ENCODE data around the gene CDC45.
"Not testable (repeated sequence)": the region's sequence is repeated elsewhere in the genome, so short reads cannot be mapped to it uniquely, and the experiment has no call there.

CDC45 gene

GRCh38 chr22:19527861-19528417, 48.2 kb downstream of the CDC45 start:
- no peak for DNase-seq (ENCODE audit: low read depth, low spot score)

DNA sequence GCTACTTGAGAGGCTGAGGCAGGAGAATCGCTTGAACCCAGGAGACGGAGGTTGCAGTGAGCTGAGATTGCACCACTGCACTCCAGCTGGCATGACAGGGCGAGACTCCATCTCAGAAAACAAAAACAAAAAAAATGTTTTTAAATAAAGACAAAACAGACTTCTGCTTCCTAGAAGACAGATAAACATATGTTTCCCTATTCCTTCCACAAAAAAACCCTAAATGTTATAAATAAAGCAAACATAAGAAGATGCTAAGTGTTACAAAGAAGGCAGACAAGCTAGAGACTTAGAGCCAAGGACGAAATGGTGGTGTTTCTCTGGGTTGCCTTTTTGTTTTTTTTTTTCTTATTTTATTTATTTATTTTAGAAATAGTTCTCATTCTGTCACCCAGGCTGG, 50.1 kb downstream of the CDC45 start:
- DNase-seq (ENCODE audit: low read depth, low spot score): no peak

- no peak for DNase-seq (ENCODE audit: low read depth, low spot score)
These were observed 51.0 kb downstream of the CDC45 start for GRCh38 chr22:19530751-19531150.

DNA sequence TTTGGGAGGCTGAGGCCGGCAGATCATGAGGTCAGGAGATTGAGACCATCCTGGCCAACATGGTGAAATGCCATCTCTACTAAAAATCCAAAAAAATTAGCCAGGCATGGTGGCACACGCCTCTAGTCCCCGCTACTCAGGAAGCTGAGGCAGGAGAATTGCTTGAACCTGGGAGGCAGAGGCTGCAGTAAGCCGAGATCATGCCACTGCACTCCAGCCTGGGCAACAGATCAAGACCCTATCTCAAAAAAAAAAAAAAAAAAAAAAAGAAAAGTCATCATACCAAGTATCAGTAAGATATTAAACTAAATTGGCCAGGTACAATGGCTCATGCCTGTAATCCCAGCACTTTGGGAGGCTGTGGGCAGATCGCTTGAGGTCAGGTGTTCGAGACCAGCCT, 51.6 kb downstream of the CDC45 start:
- not testable (repeated sequence) for DNase-seq (ENCODE audit: low read depth, low spot score)

- no peak for DNase-seq (ENCODE audit: low read depth, low spot score)
These were observed 53.4 kb downstream of the CDC45 start for GRCh38 chr22:19533049-19533626.

- no peak for DNase-seq (ENCODE audit: low read depth, low spot score)
These were observed 54.1 kb downstream of the CDC45 start for GRCh38 chr22:19533857-19534256.

- DNase-seq (ENCODE audit: low read depth, low spot score): no peak
These were observed 55.3 kb downstream of the CDC45 start for GRCh38 chr22:19535001-19535400.

DNA sequence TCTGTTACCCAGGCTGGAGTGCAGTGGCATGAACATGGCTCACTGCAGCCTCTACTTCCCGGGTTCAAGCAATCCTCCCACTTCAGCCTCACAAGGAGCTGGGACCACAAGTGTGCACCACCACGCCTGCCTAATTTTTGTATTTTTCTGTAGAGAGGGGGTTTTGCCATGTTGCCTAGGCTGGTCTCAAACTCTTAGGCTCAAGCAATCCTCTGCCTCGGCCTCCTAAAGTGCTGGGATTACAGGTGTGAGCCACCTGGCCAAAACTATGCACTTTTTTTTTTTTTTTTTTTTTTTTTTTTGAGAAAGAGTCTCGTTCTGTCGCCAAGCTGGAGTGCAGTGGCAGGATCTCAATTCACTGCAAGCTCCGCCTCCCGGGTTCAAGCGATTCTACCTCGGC, 56.8 kb downstream of the CDC45 start:
- no peak for DNase-seq (ENCODE audit: low read depth, low spot score)

- no peak for DNase-seq (ENCODE audit: low read depth, low spot score)
These were observed 58.3 kb downstream of the CDC45 start for GRCh38 chr22:19537941-19538488.

- no peak for DNase-seq (ENCODE audit: low read depth, low spot score)
These were observed 60.7 kb downstream of the CDC45 start for GRCh38 chr22:19540394-19540793.

GRCh38 chr22:19543970-19544708, 64.4 kb downstream of the CDC45 start:
- no peak for DNase-seq (ENCODE audit: low read depth, low spot score)

GRCh38 chr22:19545935-19546207, 66.2 kb downstream of the CDC45 start:
- no peak for DNase-seq (ENCODE audit: low read depth, low spot score)

DNA sequence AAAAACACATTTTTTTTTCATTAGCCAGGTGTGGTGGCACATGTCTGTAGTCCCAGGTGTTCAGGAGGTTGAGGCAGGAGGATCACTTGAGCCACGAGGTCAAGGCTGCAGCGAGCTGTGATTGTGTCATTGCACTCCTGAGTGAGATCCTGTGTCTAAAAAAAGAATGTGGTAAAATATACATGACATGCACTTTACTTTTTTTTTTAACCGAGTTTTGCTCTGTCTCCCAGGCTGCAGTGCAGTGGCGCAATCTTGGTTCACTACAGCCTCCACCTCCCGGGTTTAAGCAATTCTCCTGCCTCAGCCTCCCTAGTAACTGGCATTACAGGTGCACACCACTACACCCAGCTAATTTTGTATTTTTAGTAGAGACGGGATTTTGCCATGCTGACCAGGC, 67.0 kb downstream of the CDC45 start:
- no peak for DNase-seq (ENCODE audit: low read depth, low spot score)

GRCh38 chr22:19547620-19548019, 67.9 kb downstream of the CDC45 start:
- DNase-seq (ENCODE audit: low read depth, low spot score): no peak

DNA sequence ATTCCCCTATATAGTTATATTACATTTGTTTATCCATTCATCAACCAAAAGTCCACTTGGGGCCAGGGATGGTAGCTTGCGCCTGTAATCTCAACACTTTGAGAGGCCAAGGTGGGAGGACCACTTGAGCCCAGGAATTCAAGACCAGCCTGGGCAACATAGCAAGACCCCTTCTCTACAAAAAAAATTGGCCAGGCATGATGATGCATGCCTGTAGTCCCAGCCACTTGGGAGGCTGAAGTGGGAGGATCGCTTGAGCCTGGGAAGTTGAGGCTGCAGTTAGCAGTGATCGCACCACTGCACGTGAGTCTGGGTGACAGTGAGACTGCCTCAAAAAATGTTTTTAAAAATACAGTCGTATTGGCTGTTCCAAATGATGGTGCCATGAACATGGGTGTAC, 68.7 kb downstream of the CDC45 start:
- DNase-seq (ENCODE audit: low read depth, low spot score): not testable (repeated sequence)

GRCh38 chr22:19548964-19549363, 69.2 kb downstream of the CDC45 start:
- no peak for DNase-seq (ENCODE audit: low read depth, low spot score)

DNA sequence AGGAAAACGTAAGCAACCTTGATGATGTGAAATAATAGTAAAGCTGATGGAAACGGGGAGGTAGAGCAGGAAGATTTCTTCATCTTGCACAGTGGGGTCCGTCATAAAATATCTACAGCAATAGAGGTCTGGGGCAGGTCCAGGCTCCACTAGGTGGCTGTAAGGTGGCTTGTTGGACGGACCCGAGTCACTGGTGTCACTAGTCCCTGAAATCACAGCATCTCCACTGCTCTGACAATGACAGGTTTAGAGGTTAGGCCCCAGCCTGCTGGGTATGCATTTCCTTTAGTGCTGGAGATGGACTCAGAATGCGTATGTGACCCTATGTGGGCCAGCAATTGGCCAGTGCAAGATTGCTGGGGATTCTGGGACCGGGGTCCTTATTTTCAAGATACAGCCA, 69.7 kb downstream of the CDC45 start:
- no peak for DNase-seq (ENCODE audit: low read depth, low spot score)

GRCh38 chr22:19550382-19550781, 70.7 kb downstream of the CDC45 start:
- no peak for DNase-seq (ENCODE audit: low read depth, low spot score)

DNA sequence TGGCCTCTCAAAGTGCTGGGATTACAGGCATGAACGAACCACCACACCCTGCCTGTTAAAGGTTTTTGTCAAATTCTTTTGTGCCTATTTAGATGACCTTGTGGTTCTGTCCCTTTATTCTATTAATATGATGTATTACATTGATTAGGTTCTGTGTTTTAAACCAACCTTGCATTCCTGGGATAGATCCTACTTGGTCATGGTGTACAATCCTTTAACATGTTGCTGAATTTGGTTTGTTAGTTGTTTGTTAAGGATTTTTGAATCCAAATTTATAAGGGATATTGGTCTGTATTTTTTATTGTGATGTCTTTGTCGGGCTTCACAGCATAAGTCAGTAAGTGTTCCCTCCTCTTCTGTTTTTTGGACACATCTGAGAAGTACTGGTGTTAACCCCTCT, 73.5 kb downstream of the CDC45 start:
- DNase-seq (ENCODE audit: low read depth, low spot score): no peak

- no peak for DNase-seq (ENCODE audit: low read depth, low spot score)
These were observed 75.2 kb downstream of the CDC45 start for GRCh38 chr22:19554834-19555404.

DNA sequence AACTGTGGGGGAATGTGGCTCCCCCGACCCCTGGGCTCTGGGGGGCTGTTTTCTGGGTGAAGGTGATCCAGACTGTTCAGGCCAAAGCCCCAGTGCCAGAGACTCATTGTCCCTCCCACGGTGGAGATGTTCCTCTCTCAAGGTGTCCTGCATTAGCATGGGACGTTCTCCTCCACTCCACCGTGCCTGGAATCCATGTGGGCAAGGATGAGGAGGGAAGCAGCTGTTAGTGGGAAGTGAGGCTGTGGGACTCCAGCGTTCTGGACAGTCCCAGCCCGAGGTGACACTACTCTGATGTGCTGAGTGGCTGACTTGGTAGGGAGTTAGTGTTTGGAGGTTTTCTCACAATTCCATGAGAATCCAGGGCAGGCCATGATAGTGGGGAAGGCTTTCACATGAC, 75.9 kb downstream of the CDC45 start:
- DNase-seq (ENCODE audit: low read depth, low spot score): no peak

DNA sequence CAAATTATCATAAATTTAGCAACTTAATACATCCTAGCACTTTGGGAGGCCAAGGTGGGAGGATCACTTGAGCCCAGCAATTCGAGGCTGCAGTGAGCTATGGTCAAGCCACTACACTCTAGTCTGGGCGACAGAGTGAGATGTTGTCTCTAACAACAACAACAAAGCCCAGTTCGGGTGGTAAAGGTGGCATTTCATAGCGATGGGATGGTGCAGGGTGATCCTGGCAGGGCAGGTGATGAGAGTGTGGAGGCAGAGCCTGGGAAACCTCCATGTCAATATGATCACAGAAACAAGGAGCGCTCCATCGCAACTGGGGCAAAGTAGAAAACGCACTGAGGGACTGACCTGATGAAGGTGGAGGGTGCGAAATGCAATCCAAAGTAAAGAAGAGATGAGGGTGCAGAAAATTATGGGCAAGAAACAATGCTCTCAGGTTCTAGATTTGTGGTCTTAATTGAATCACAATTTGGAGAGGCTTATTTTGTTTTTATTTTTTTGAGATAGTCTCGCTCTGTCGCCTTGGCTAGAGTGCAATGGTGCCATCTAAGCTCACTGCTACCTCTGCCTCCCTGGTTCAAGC, 77.3 kb downstream of the CDC45 start:
- DNase-seq (ENCODE audit: low read depth, low spot score): no peak
